Caco-2 (cell line): Measurements from ENCODE around the gene RNF207. TPM values are rescaled to one million over a fixed set of nuclear protein-coding genes. Genes with fewer than 3 reads are reported as not detected.

Source experiments
- BruUV-seq: library from RNA; stranded (reverse); fragments of 400-500 nt; replicated peaks from 2 replicates; lab custom pipeline; 2021; lab: Mats Ljungman, UMichigan
- CTCF ChIA-PET: fragments of 300-600 bp; sonication (Branson Sonifier 250); formaldehyde crosslinking; loops from one replicate; lab custom pipeline; 2022; ENCODE audit warnings: antibody characterized with exemption; lab: Charles Lee
- POLR2A ChIA-PET: fragments of 300-600 bp; sonication (Branson Sonifier 250); formaldehyde crosslinking; loops from one replicate; lab custom pipeline; 2022; ENCODE audit warnings: antibody characterized with exemption; lab: Charles Lee
- DNase-seq, 2 experiments: peaks; one replicate each; pipeline versions ENCODE4 v3.0.0 to v3.0.0-alpha.2; 2020 to 2022
- H3K27me3 ChIP-seq: replicated peaks from 2 replicates; pipeline ENCODE4 v1.6.0; 2011; ENCODE audit warnings: low read length; ENCODE audit not compliant: control insufficient read depth, insufficient read depth
- H3K36me3 ChIP-seq: 2 replicates; pipeline ENCODE4 v1.5.1; 2011; ENCODE audit warnings: low read length; ENCODE audit not compliant: control insufficient read depth, insufficient read depth
- H3K4me1 ChIP-seq: fragments of 250-450 bp; sonication (Bioruptor Pico); 2 replicates; pipeline ENCODE4 v1.5.1; 2020; ENCODE audit warnings: mild to moderate bottlenecking
- H3K4me3 ChIP-seq: 2 replicates; pipeline ENCODE4 v1.5.1; 2011; ENCODE audit warnings: low read depth, mild to moderate bottlenecking, control low read depth, low read length
- H3K9me3 ChIP-seq: fragments of 250-450 bp; sonication (Bioruptor Pico); 2 replicates; pipeline ENCODE4 v1.5.1; 2020; ENCODE audit warnings: mild to moderate bottlenecking, moderate library complexity
- H3K27ac Mint-ChIP-seq: one replicate; pipeline ENCODE4 v1.8.0; 2022; ENCODE audit warnings: mixed read lengths; ENCODE audit not compliant: unreplicated experiment
- H3K27me3 Mint-ChIP-seq: one replicate; pipeline ENCODE4 v1.8.0; 2022; ENCODE audit warnings: mixed read lengths; ENCODE audit not compliant: insufficient read depth, unreplicated experiment
- H3K36me3 Mint-ChIP-seq: one replicate; pipeline ENCODE4 v1.8.0; 2022; ENCODE audit warnings: mild to moderate bottlenecking, mixed read lengths; ENCODE audit not compliant: insufficient read depth, unreplicated experiment
- H3K4me1 Mint-ChIP-seq: one replicate; pipeline ENCODE4 v1.8.0; 2022; ENCODE audit warnings: low read depth, mixed read lengths; ENCODE audit not compliant: unreplicated experiment
- H3K4me3 Mint-ChIP-seq: one replicate; pipeline ENCODE4 v1.8.0; 2022; ENCODE audit warnings: mild to moderate bottlenecking, moderate library complexity, mixed read lengths; ENCODE audit not compliant: unreplicated experiment
- H3K9me3 Mint-ChIP-seq: one replicate; pipeline ENCODE4 v1.8.0; 2022; ENCODE audit warnings: mixed read lengths; ENCODE audit not compliant: unreplicated experiment
- CTCF ChIP-seq, 2 experiments: fragments of 200-600 bp in 1 of 2; IDR thresholded peaks; 1 replicate in 1 of 2; 2 replicates in 1 of 2; pipeline versions ENCODE4 v1.5.1 to v1.8.0; 2011 to 2022; ENCODE audit warnings: antibody characterized with exemption in 1 of 2, control low read depth in 1 of 2, inconsistent platforms in 1 of 2, low read depth in 1 of 2, low read length in 1 of 2, mild to moderate bottlenecking in 1 of 2, moderate library complexity in 1 of 2; ENCODE audit not compliant: insufficient read depth in 1 of 2, severe bottlenecking in 1 of 2, unreplicated experiment in 1 of 2
- intact Hi-C: fragments of 100-400 bp; cut with micrococcal nuclease; formaldehyde crosslinking; loops from one replicate; pipeline ENCODE4 v1.10.0; 2022; ENCODE audit not compliant: unreplicated experiment
- total RNA-seq: library from RNA; stranded (reverse); gene quantifications from 2 replicates; pipeline ENCODE4 v1.2.3, GENCODE V29; 2022

Gene RNF207
- total RNA-seq, 1 experiment from 2014 or later, result 27.4 TPM

DNA sequence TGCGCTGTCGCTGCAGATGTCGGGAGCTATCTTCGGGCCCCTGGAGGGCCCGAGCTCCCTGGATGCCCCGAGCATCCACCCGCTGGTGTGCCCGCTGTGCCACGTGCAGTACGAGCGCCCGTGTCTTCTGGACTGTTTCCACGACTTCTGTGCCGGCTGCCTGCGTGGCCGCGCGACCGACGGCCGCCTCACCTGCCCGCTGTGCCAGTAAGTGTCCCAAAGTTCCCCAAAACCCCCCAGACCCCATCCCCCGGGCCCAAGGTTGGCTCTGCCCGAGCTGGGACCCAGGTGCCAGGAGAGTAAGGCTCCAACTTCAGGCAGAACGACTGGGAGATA, 569 bp downstream of the RNF207 start:
- Histone ChIP-seq H3K9me3 (no peaks in the 10 kb centered on the region), H3K27me3 (no peaks in the 10 kb centered on the region), H3K36me3 (no peaks in the 10 kb centered on the region), H3K4me1 (no peaks in the 10 kb centered on the region; the same call in 1 of the 2 replicates), H3K4me3 (peak overlapping the region; percentile 91)
- Mint-ChIP-seq H3K4me1 (no peaks in the 10 kb centered on the region), H3K27me3 (no peaks in the 10 kb centered on the region), H3K36me3 (no peaks in the 10 kb centered on the region), H3K27ac (no peak overlapping the region), H3K4me3 (peak overlapping the region; percentile 84), H3K9me3 (no peaks in the 10 kb centered on the region)
- ChIA-PET CTCF (interaction anchor here (0.7 to 1.0 kb wide), 5 partner anchors 28 to 157 kb away, joined by 3 to 9 read pairs (median 5); no protein-coding TSS in a partner anchor), POLR2A (interaction anchor here (0.7 to 1.3 kb wide), 2 partner anchors 29 to 39 kb away, joined by 3 to 6 read pairs; partner anchors contain the start of gene ICMT)
- no peak for TF ChIP-seq CTCF (IDR thresholded peaks at IDR 0.05; ENCODE audit: insufficient read depth in 1 of 2, low read depth in 1 of 2, low read length in 1 of 2, severe bottlenecking in 1 of 2, unreplicated experiment in 1 of 2)
- intact Hi-C loops, result no loop called here
- BruUV-seq, result no TSS peak
- DNase-seq, result no peak

DNA sequence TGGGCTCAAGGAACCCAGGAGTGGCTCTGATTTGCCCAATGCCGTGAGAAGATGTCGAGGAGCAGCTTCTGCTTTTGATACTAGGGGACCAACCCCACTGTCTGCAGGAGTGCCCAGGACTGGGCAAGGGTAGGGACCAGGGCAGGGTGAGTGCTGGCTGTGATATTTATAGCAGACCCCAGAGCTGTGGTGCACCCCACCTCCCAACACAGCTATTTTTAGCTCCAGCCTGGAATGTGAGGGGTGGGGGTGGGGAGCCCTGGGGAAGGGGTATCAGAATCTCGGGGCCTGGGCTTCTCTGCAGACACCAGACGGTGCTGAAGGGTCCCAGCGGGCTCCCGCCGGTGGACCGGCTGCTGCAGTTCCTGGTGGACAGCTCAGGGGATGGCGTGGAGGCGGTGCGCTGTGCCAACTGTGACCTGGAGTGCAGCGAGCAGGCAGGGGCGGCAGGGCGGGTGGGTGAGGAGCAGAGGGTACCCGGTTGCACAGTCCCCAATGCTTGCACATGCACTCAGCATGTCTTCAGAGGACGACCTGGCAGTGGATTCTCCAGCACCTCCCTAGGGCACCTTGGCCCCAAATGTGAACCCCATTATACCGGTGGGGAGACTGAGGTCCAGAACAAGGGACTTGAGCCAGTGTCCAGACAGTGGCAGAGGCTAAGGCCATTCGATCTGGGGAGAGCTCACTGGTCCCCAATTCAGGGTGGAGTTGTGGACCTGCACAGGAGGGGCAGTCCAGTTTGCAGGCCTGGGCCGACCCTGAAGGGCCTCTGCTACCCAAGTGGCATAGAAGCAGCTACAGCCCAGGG, 1.4 kb downstream of the RNF207 start:
- CTCF ChIA-PET, result interaction anchor here (1.0 kb wide), 1 partner anchor 31 kb away, joined by 9 read pairs; no protein-coding TSS in a partner anchor
- Mint-ChIP-seq H3K36me3 (peaks cover 4% of the 10 kb centered on the region), H3K4me3 (peak overlapping the region; percentile 84), H3K4me1 (no peaks in the 10 kb centered on the region), H3K27ac (no peak overlapping the region), H3K9me3 (no peaks in the 10 kb centered on the region), H3K27me3 (no peaks in the 10 kb centered on the region)
- Histone ChIP-seq H3K27me3 (no peaks in the 10 kb centered on the region), H3K36me3 (no peaks in the 10 kb centered on the region), H3K4me1 (no peaks in the 10 kb centered on the region; the same call in 1 of the 2 replicates), H3K4me3 (no peak overlapping the region; the same call in 1 of the 2 replicates), H3K9me3 (no peaks in the 10 kb centered on the region)
- POLR2A ChIA-PET, result no interaction called here
- no peak for TF ChIP-seq CTCF (IDR thresholded peaks at IDR 0.05; ENCODE audit: insufficient read depth in 1 of 2, low read depth in 1 of 2, low read length in 1 of 2, severe bottlenecking in 1 of 2, unreplicated experiment in 1 of 2)
- TSS peak; percentile 51 for BruUV-seq
- DNase-seq, result no peak
- intact Hi-C loops, result no loop called here

DNA sequence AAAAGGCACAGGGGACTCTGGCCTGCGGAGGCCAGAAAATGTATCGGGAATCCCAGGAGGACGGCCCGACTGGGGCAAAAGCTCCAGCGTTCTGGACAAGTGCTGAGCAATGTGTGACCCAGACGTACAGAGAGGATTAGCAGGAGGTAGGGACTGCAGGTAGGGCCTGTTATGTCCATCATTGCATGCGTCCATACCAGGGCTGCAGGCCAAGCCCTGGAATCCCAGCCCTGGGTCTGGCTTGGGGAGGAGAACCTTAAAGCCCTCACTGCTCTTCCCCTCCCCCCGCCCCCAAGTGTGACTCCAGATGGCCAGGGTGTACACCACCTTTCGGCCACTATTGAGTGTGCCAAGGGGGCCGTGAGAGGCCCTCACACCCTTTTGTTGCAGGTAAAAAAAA, 2.0 kb downstream of the RNF207 start:
- intact Hi-C loops, result no loop called here
- CTCF ChIA-PET, result no interaction called here

More for the DNA sequence above, 2.0 kb downstream of the RNF207 start:
- Histone ChIP-seq H3K36me3 (no peaks in the 10 kb centered on the region), H3K4me1 (no peaks in the 10 kb centered on the region; the same call in 1 of the 2 replicates), H3K27me3 (no peaks in the 10 kb centered on the region), H3K4me3 (no peak overlapping the region), H3K9me3 (no peaks in the 10 kb centered on the region)
- peaks cover 6% of the 10 kb centered on the region for H3K36me3 Mint-ChIP-seq
- no peaks in the 10 kb centered on the region for H3K4me1 Mint-ChIP-seq
- H3K27me3 Mint-ChIP-seq, result no peaks in the 10 kb centered on the region
- DNase-seq, result no peak
- TF ChIP-seq CTCF (IDR thresholded peaks at IDR 0.05; ENCODE audit: insufficient read depth in 1 of 2, low read depth in 1 of 2, low read length in 1 of 2, severe bottlenecking in 1 of 2, unreplicated experiment in 1 of 2), result no peak
- BruUV-seq, result no TSS peak
- no peak overlapping the region for H3K4me3 Mint-ChIP-seq
- no peaks in the 10 kb centered on the region for H3K9me3 Mint-ChIP-seq
- no peak overlapping the region for H3K27ac Mint-ChIP-seq
- POLR2A ChIA-PET, result no interaction called here
